Measurements from ENCODE around the gene QSOX1.
A peak's percentile ranks its signal among the peaks of the same experiment; 100 is the strongest.

Gene QSOX1

GRCh38 chr1:180250499-180250770, 95.8 kb downstream of the QSOX1 start:
- TF ChIP-seq, protein P1, sequence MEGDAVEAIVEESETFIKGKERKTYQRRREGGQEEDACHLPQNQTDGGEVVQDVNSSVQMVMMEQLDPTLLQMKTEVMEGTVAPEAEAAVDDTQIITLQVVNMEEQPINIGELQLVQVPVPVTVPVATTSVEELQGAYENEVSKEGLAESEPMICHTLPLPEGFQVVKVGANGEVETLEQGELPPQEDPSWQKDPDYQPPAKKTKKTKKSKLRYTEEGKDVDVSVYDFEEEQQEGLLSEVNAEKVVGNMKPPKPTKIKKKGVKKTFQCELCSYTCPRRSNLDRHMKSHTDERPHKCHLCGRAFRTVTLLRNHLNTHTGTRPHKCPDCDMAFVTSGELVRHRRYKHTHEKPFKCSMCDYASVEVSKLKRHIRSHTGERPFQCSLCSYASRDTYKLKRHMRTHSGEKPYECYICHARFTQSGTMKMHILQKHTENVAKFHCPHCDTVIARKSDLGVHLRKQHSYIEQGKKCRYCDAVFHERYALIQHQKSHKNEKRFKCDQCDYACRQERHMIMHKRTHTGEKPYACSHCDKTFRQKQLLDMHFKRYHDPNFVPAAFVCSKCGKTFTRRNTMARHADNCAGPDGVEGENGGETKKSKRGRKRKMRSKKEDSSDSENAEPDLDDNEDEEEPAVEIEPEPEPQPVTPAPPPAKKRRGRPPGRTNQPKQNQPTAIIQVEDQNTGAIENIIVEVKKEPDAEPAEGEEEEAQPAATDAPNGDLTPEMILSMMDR (IDR thresholded peaks at IDR 0.05; ENCODE audit: extremely low read depth, missing control alignments), result no peak

DNA sequence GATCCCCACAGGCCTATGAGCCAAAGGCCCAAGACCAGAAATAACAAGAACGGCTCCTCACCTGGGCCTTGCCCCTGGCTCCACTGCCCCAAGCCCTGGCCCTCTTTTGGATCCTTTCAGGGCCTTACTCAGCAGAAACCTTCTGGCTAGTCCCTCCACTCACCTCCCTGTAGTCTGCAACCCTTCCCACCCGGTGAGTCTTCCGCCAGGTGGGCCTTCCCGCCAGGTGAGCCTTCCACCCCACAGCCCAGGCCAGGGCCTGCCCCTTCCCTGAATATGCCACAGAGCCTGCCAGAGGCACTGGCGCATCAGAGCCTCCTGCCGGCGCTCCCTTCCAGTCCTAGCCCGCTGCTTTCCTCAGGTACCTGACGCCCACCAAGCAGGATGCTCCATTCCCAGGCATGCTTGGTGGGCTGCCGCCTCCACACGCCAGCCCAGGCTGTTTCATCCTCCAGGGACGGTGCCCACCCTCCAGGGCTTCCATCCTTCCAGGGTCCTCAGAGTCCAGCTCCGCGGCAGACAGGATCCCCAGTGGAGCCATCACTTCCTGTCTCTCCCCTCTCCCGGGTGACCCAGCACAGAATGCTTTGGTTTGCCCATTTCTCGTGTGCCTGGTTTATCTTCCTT, 96.3 kb downstream of the QSOX1 start:
- DNase-seq (ENCODE audit: low spot score), result no peak
- TF ChIP-seq, protein P1 (IDR thresholded peaks at IDR 0.05; ENCODE audit: extremely low read depth, missing control alignments), result no peak

More at GRCh38 chr1:180250499-180250770, 95.8 kb downstream of the QSOX1 start:
- no peak for DNase-seq (ENCODE audit: low spot score)

GRCh38 chr1:180251526-180252305, 97.0 kb downstream of the QSOX1 start:
- TF ChIP-seq, protein P1 (IDR thresholded peaks at IDR 0.05; ENCODE audit: extremely low read depth, missing control alignments), result no peak
- DNase-seq (ENCODE audit: low spot score), result no peak

- TF ChIP-seq, protein P1 (IDR thresholded peaks at IDR 0.05; ENCODE audit: extremely low read depth, missing control alignments), result peak; percentile 87
- peak; percentile 86 for DNase-seq (ENCODE audit: low spot score)
These were observed 98.2 kb downstream of the QSOX1 start for GRCh38 chr1:180252638-180253536.
